ENCODE measurements around the gene CDKN1A. TPM values are rescaled to one million over a fixed set of nuclear protein-coding genes. Genes with fewer than 3 reads are reported as not detected.

CDKN1A gene
- total RNA-seq, 4 donors from 2014 or later, result 47.3 to 613 (median 93.3) TPM

DNA sequence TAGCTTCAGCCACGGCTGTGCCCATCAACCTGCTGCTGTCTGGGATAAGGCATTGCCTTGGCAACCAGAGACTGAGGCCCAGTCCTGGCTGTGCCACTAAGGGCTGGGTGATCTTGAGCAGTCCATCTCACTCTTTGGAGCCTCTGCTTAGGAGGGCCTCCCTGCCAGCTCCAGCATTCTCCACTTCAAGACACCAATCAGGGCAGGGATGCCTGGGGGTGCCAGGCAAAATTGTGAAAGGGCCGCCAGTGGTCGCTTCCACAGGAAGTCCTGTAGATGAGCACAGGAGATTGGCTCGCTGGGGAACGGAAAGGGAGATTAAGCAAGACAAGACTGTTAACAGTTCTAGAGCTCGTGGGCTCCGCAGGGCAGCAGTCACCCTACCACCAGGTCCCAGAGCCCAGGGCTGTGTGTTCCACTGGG is 19.0 kb downstream of the CDKN1A start, which contains the start of gene RAB44:
RAB44 (plus strand) TSS at position 346 of the 423 bp plus-strand sequence. CDS start 6,410 bp downstream, outside the sequence.
- Histone ChIP-seq H3K27ac (replicated peaks in 1 of 4) (no peak within 1 kb of the TSS), H3K4me1 (peaks cover 5 to 7% (median 6%) of the 10 kb centered on the region in 4 donors), H3K27me3 (no peaks in the 10 kb centered on the region), H3K4me3 (no peak within 1 kb of the TSS), H3K36me3 (no peaks in the 10 kb centered on the region), H3K9me3 (no peaks in the 10 kb centered on the region)
- DNase-seq (ENCODE audit: extremely low spot score), result no peak
- no peak for TF ChIP-seq POLR2AphosphoS5 (IDR thresholded peaks at IDR 0.05)
- no peak for TF ChIP-seq EP300 (IDR thresholded peaks at IDR 0.05)
- no peak for TF ChIP-seq CTCF (IDR thresholded peaks at IDR 0.05)
- TF ChIP-seq POLR2A (IDR thresholded peaks at IDR 0.05; ENCODE audit: low read depth), result no peak
- 100% methylated on average over 1 of the region's 7 CpGs for WGBS
- intact Hi-C loops (cut with DNase I), result no loop called here

DNA sequence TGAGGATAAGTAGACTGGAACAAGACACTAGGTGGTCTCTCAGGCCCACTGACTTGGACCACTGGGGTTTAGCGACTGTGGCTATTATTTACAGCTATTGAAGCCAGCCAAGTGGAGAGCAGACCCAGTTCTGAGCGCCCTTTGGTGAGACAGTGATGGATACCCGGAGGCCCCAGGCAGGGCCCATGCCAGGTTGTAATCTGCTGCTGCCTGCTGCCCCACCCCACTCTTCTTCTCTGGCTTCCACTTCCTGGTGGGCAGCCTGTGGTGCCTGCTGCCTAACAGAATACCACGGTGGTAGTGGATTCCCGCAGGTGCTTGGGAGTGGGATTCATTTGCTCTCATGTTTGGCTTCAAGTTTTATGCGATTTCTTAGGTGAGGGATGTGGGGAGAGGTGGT is 19.7 kb downstream of the CDKN1A start:
- no peaks in the 10 kb centered on the region for H3K36me3 ChIP-seq
- TF ChIP-seq EP300 (IDR thresholded peaks at IDR 0.05) (no peak), POLR2AphosphoS5 (IDR thresholded peaks at IDR 0.05) (no peak), POLR2A (IDR thresholded peaks at IDR 0.05; ENCODE audit: low read depth) (no peak), CTCF (IDR thresholded peaks at IDR 0.05) (no peak)
- intact Hi-C loops (cut with DNase I), result no loop called here
- H3K27me3 ChIP-seq, result no peaks in the 10 kb centered on the region
- 77% methylated on average over 6 of the region's 6 CpGs for WGBS
- no peak overlapping the region for H3K4me3 ChIP-seq
- H3K27ac ChIP-seq (replicated peaks in 1 of 4), result no peak overlapping the region
- peaks cover 0 to 2% (median under 1%) of the 10 kb centered on the region in 4 donors for H3K4me1 ChIP-seq
- no peak for DNase-seq (ENCODE audit: extremely low spot score)
- no peaks in the 10 kb centered on the region for H3K9me3 ChIP-seq

- WGBS, result 91% methylated on average over 8 of the region's 8 CpGs
- no peak for DNase-seq (ENCODE audit: extremely low spot score)
- H3K4me1 ChIP-seq, result no peaks in the 10 kb centered on the region
- TF ChIP-seq CTCF (IDR thresholded peaks at IDR 0.05) (no peak), POLR2AphosphoS5 (IDR thresholded peaks at IDR 0.05) (no peak), EP300 (IDR thresholded peaks at IDR 0.05) (no peak), POLR2A (IDR thresholded peaks at IDR 0.05; ENCODE audit: low read depth) (no peak)
- intact Hi-C loops (cut with DNase I), result no loop called here
- no peaks in the 10 kb centered on the region for H3K9me3 ChIP-seq
- no peaks in the 10 kb centered on the region for H3K36me3 ChIP-seq
- no peaks in the 10 kb centered on the region for H3K27me3 ChIP-seq
- no peak overlapping the region for H3K4me3 ChIP-seq
- H3K27ac ChIP-seq (replicated peaks in 1 of 4), result no peak overlapping the region
Measured at GRCh38 chr6:36698871-36699271, 20.4 kb downstream of the CDKN1A start.

GRCh38 chr6:36699348-36699747 is 20.8 kb downstream of the CDKN1A start:
- TF ChIP-seq EP300 (IDR thresholded peaks at IDR 0.05) (no peak), POLR2AphosphoS5 (IDR thresholded peaks at IDR 0.05) (no peak), CTCF (IDR thresholded peaks at IDR 0.05) (no peak), POLR2A (IDR thresholded peaks at IDR 0.05; ENCODE audit: low read depth) (no peak)
- 96% methylated on average over 5 of the region's 7 CpGs for WGBS
- no peaks in the 10 kb centered on the region for H3K9me3 ChIP-seq
- DNase-seq (ENCODE audit: extremely low spot score), result no peak
- no peak overlapping the region for H3K27ac ChIP-seq (replicated peaks in 1 of 4)
- intact Hi-C loops (cut with DNase I), result no loop called here
- H3K36me3 ChIP-seq, result no peaks in the 10 kb centered on the region
- no peak overlapping the region for H3K4me3 ChIP-seq
- no peaks in the 10 kb centered on the region for H3K27me3 ChIP-seq
- no peaks in the 10 kb centered on the region for H3K4me1 ChIP-seq
